NT2/D1 (cell line): ENCODE measurements around the gene TSPAN14.

ENCODE experiments used
- SUZ12 ChIP-seq: IDR thresholded peaks from 2 replicates; pipeline ENCODE4 v1.6.1; 2011; ENCODE audit not compliant: insufficient read length, insufficient read depth; ENCODE audit errors: extremely low read depth
- YY1 ChIP-seq: IDR thresholded peaks from 2 replicates; pipeline ENCODE4 v1.6.1; 2011; ENCODE audit not compliant: insufficient read length, insufficient read depth
- ZNF274 ChIP-seq: IDR thresholded peaks from 2 replicates; pipeline ENCODE4 v1.6.1; 2011; ENCODE audit warnings: mild to moderate bottlenecking, low read depth, low read length

DNA sequence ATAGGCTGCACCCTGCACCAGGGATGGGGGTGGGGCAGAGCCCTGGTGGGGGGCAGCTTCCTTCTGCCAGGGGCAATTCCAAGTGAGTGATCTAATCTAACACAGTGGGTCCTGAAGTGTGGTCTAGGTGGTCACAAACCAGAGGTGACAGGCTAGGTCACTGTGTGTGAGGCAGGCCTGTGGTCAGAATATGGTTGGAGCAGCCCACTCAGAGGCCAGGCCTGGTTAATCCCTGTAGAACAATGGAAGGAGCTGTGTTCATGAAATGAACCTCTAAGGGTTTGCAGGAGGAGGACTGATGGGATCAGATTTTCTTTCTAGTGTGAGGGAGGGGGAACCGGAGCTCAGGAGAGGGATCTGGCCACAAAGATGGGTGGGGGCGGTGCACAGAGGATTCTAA is 10.0 kb upstream of the TSPAN14 start:
- TF ChIP-seq ZNF274 (no peak), YY1 (no peak), SUZ12 (no peak)
